Parathyroid adenoma (tissue), 2 donors: ENCODE measurements around the gene CADM1.

Experiments used
- H2AFZ ChIP-seq: fragments of 300-600 bp; sonication (generic); one replicate; pipeline ENCODE4 v1.7.0; 2017; ENCODE audit warnings: antibody characterized with exemption, mild to moderate bottlenecking
- H3K27ac ChIP-seq: fragments of 300-600 bp; sonication (generic); one replicate; pipeline ENCODE4 v1.7.0; 2017
- H3K27me3 ChIP-seq: fragments of 300-600 bp; sonication (generic); one replicate; pipeline ENCODE4 v1.7.0; 2017; ENCODE audit warnings: low read length; ENCODE audit not compliant: control insufficient read depth, insufficient read depth
- H3K36me3 ChIP-seq: fragments of 300-600 bp; sonication (generic); one replicate; pipeline ENCODE4 v1.7.0; 2017; ENCODE audit warnings: low read length; ENCODE audit not compliant: control insufficient read depth, insufficient read depth
- H3K4me1 ChIP-seq: fragments of 300-600 bp; sonication (generic); one replicate; pipeline ENCODE4 v1.7.0; 2017; ENCODE audit warnings: control low read depth
- H3K4me2 ChIP-seq: fragments of 300-600 bp; sonication (generic); one replicate; pipeline ENCODE4 v1.7.0; 2017; ENCODE audit warnings: low read length
- H3K4me3 ChIP-seq: fragments of 300-600 bp; sonication (generic); one replicate; pipeline ENCODE4 v1.7.0; 2017; ENCODE audit warnings: low read depth, low read length
- H3K79me2 ChIP-seq: fragments of 300-600 bp; sonication (generic); one replicate; pipeline ENCODE4 v1.7.0; 2017; ENCODE audit warnings: control low read depth
- H3K9ac ChIP-seq: fragments of 300-600 bp; sonication (generic); one replicate; pipeline ENCODE4 v1.7.0; 2017; ENCODE audit warnings: mild to moderate bottlenecking
- H3K9me3 ChIP-seq: fragments of 300-600 bp; sonication (generic); one replicate; pipeline ENCODE4 v1.7.0; 2017; ENCODE audit warnings: low read length; ENCODE audit not compliant: control insufficient read depth
- CTCF ChIP-seq: fragments of 300-600 bp; sonication (generic); IDR thresholded peaks from one replicate; pipeline ENCODE4 v1.7.0; 2017; ENCODE audit warnings: antibody characterized with exemption, mild to moderate bottlenecking
- donor health status: primary hyperparathyroidism.

CADM1 gene

GRCh38 chr11:115194802-115195110, 309.5 kb downstream of the CADM1 start:
- H3K4me3 ChIP-seq = no peak overlapping the region
- no peak overlapping the region for H3K9ac ChIP-seq
- no peak overlapping the region for H3K4me2 ChIP-seq
- H3K9me3 ChIP-seq = no peaks in the 10 kb centered on the region
- H3K4me1 ChIP-seq = no peaks in the 10 kb centered on the region
- H3K27me3 ChIP-seq = no peaks in the 10 kb centered on the region
- no peak overlapping the region for H2AFZ ChIP-seq
- H3K27ac ChIP-seq = no peak overlapping the region
- no peaks in the 10 kb centered on the region for H3K79me2 ChIP-seq
- H3K36me3 ChIP-seq = no peaks in the 10 kb centered on the region
- no peak for TF ChIP-seq CTCF

- Histone ChIP-seq H3K4me2 (no peak overlapping the region), H3K27me3 (no peaks in the 10 kb centered on the region), H3K27ac (no peak overlapping the region), H3K9ac (no peak overlapping the region), H3K9me3 (no peaks in the 10 kb centered on the region), H2AFZ (no peak overlapping the region), H3K36me3 (no peaks in the 10 kb centered on the region), H3K4me3 (no peak overlapping the region), H3K4me1 (no peaks in the 10 kb centered on the region), H3K79me2 (no peaks in the 10 kb centered on the region)
- TF ChIP-seq CTCF = no peak
Measured at GRCh38 chr11:115193914-115194801, 310.1 kb downstream of the CADM1 start.

- H3K79me2 ChIP-seq = no peaks in the 10 kb centered on the region
- TF ChIP-seq CTCF = no peak
- H3K27me3 ChIP-seq = no peaks in the 10 kb centered on the region
- no peak overlapping the region for H2AFZ ChIP-seq
- H3K4me3 ChIP-seq = no peak overlapping the region
- no peaks in the 10 kb centered on the region for H3K36me3 ChIP-seq
- no peak overlapping the region for H3K27ac ChIP-seq
- no peak overlapping the region for H3K9ac ChIP-seq
- no peaks in the 10 kb centered on the region for H3K9me3 ChIP-seq
- H3K4me2 ChIP-seq = no peak overlapping the region
- H3K4me1 ChIP-seq = no peaks in the 10 kb centered on the region
Measured at GRCh38 chr11:115191761-115192160, 312.5 kb downstream of the CADM1 start.

- TF ChIP-seq CTCF = no peak
- Histone ChIP-seq H3K9ac (no peak overlapping the region), H3K27ac (no peak overlapping the region), H3K79me2 (no peaks in the 10 kb centered on the region), H3K36me3 (no peaks in the 10 kb centered on the region), H3K4me3 (no peak overlapping the region), H3K27me3 (no peaks in the 10 kb centered on the region), H3K9me3 (no peaks in the 10 kb centered on the region), H2AFZ (no peak overlapping the region), H3K4me1 (no peaks in the 10 kb centered on the region), H3K4me2 (no peak overlapping the region)
Measured at GRCh38 chr11:115190196-115190595, 314.0 kb downstream of the CADM1 start.

GRCh38 chr11:115188898-115189278, 315.3 kb downstream of the CADM1 start:
- H3K9me3 ChIP-seq = no peaks in the 10 kb centered on the region
- no peak overlapping the region for H3K4me3 ChIP-seq
- H3K27ac ChIP-seq = no peak overlapping the region
- H3K79me2 ChIP-seq = no peaks in the 10 kb centered on the region
- H3K9ac ChIP-seq = no peak overlapping the region
- H2AFZ ChIP-seq = no peak overlapping the region
- no peak for TF ChIP-seq CTCF
- no peaks in the 10 kb centered on the region for H3K36me3 ChIP-seq
- H3K4me1 ChIP-seq = no peaks in the 10 kb centered on the region
- no peaks in the 10 kb centered on the region for H3K27me3 ChIP-seq
- no peak overlapping the region for H3K4me2 ChIP-seq
